ENCODE results near the gene C3orf20.
A peak's percentile ranks its signal among the peaks of the same experiment; 100 is the strongest.
"Not testable (repeated sequence)": the region's sequence is repeated elsewhere in the genome, so short reads cannot be mapped to it uniquely, and the experiment has no call there.

The C3orf20 gene

GRCh38 chr3:14802381-14802731 lies 127.4 kb downstream of the C3orf20 start:
- no peak for DNase-seq

GRCh38 chr3:14803101-14803980 lies 128.4 kb downstream of the C3orf20 start:
- no peak for DNase-seq

- DNase-seq: no peak
Measured at GRCh38 chr3:14803981-14804834, 129.3 kb downstream of the C3orf20 start.

GRCh38 chr3:14804835-14805780 lies 130.2 kb downstream of the C3orf20 start:
- DNase-seq: no peak

GRCh38 chr3:14805961-14806537 lies 131.1 kb downstream of the C3orf20 start:
- DNase-seq: no peak

GRCh38 chr3:14806641-14807263 lies 131.8 kb downstream of the C3orf20 start:
- peak in 1 of 2 donors; percentile 9 for DNase-seq

- DNase-seq: no peak
Measured at GRCh38 chr3:14808025-14808424, 133.1 kb downstream of the C3orf20 start.

GRCh38 chr3:14808502-14809266 lies 133.7 kb downstream of the C3orf20 start:
- DNase-seq: no peak

- not testable (repeated sequence) for DNase-seq
Measured at GRCh38 chr3:14809611-14810010, 134.7 kb downstream of the C3orf20 start.

- DNase-seq: no peak
Measured at GRCh38 chr3:14810070-14810791, 135.3 kb downstream of the C3orf20 start.

GRCh38 chr3:14810801-14811661 lies 136.1 kb downstream of the C3orf20 start:
- no peak for DNase-seq

- DNase-seq: no peak
Measured at GRCh38 chr3:14811684-14812083, 136.7 kb downstream of the C3orf20 start.

- DNase-seq: no peak
Measured at GRCh38 chr3:14812196-14812790, 137.4 kb downstream of the C3orf20 start.

GRCh38 chr3:14814411-14814871 lies 139.5 kb downstream of the C3orf20 start:
- no peak for DNase-seq

GRCh38 chr3:14816359-14816758 lies 141.4 kb downstream of the C3orf20 start:
- DNase-seq: no peak

- no peak for DNase-seq
Measured at GRCh38 chr3:14818804-14819500, 144.0 kb downstream of the C3orf20 start, which contains the start of gene FGD5. FGD5 (plus strand) TSS chr3:14818962; CDS start chr3:14819072, 110 bp downstream.

- DNase-seq: no peak
Measured at GRCh38 chr3:14819671-14820070, 144.7 kb downstream of the C3orf20 start.

- DNase-seq: no peak
Measured at GRCh38 chr3:14820156-14820555, 145.2 kb downstream of the C3orf20 start.
